ENCODE measurements around the gene HADH.
"Not testable (repeated sequence)": the region's sequence is repeated elsewhere in the genome, so short reads cannot be mapped to it uniquely, and the experiment has no call there.

HADH gene

DNA sequence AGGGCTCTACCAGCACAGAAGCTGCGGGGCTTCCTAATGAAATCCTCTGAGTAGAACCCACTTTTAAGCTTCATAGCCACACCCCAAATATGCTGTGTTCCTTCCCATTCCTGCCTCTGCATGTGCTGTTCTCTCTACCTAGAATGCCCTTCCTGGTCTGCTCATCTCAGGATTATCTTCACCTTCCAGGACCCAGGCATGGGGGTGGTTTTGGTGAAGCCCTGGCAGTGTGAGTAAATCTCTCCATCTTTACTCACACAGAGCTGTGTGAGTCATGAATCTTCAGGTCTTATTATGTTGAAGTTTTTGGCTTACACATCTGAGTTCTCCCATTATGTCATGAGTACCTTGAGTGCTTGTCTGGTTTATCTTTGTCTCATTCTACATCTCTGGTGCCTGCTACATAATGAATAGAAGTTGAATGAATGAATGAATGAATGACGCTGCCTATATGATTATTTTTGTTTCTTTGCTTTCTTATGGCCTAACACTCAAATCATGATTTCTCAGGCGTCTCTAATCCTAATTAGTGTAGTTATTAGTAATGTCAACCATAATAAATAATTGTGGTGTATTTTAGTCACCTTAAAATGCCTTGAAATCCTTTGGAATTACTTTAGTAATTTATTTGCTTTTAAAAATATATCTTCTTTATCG is 41.9 kb downstream of the HADH start:
- no peak for DNase-seq

DNA sequence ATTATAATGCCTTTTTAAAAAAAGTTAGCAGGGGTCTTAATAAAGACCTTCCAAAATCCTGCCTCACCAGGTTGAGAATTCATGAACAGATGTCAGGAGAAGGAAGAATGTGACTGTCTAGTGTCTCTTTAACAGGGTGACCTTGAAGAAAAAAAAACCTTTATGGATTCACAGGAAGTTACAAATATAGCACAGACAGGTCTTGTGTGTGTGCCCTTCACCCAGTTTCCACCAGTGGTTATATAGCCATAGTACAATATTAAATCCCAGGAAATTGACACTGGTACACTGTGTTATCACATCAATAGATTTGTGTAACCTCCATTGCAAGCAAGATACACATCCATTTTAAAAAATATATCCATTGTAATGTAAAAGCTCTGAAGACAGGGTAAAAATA is 43.7 kb downstream of the HADH start:
- no peak for DNase-seq

DNA sequence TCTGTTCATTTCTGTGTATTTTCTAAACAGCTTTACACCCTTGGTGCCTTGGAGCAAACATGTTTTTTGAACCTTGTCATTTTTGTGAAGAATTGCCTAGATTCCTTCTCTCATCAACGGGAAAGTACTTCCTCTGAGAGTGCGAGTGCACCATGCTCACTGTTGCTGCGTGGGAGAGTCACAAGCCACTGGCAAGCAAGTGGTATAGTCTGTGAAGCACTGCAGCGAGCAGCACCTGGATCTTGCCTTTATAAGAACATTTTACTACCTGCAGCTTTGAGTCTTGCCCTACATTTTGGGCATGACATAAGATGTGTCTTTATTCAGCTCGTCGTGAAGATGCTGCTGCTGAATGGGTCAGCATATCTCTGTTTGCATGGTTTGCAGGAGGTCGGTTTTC is 44.9 kb downstream of the HADH start:
- DNase-seq, result no peak

DNA sequence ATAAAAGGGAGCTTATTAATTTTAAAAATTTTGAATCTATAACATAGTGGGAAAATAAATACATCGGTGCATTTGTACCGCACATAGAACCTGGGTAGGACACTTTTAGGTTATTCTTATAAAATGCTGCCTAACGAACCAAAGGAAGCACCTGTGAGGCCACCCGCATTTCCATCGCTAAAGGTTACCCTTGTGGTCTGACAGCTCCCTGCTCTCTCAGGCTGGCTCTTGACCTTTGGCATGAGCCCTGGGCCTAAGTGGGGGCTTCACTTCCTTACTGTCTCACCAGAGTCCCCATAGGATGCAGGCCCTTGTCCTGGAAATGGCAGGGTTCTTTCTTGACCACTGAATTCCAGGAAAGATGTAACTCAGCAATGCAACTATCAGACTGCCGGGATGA is 46.0 kb downstream of the HADH start:
- DNase-seq, result no peak

DNA sequence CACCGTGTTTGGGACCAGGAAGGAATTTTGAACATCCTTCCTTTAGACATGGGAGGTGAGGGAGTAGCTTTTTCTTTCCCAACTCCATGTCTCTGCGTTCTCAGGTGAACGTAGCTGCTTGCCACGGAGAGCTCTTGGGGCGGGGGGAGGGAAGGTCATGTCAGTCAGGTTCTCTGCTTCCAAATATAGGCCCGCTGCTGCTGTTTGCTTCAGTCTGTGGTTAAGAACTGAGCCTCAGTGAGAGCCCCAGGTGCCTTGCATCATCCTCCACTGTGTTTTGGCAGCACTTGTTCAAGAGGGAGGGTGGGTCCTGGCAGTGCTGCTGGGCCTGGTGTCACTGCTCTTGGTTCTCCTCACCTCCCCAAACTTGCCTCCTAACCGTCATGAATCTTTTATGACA is 46.5 kb downstream of the HADH start:
- DNase-seq, result no peak

DNA sequence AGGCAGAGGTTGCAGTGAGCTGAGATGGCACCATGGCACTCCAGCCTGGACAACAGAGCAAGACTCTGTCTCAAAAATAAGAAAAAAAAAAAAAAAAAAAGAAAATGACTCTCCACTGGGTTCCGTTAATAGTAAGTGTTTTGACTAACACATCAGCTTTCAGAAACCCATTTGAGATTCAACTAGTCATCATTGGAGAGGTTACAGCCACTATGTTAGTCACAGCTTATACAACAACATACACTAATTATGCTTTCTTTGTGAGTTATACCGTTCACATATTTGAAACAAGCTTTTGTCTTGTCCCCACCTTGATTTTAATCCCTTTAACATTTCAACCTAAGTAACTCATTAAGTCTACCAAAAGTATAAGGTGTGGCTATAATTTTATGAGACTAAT is 48.2 kb downstream of the HADH start:
- DNase-seq, result no peak

DNA sequence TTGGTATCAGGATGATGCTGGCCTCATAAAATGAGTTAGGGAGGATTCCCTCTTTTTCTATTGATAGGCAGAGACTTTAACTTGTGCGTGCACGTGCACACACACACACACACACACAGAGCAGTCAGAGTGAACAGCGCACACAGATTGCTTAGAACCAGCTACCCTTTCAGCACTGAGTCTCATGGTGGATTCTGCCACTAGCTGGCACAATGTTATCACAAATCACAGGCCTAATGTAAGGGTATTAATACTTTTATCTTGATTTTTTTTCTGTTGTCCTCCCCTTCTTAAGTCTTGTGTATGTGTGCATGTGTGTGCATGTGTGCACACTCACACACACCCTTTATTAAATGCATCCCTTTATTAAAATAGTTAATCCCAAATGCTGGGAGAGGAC is 53.2 kb downstream of the HADH start:
- no peak for DNase-seq

DNA sequence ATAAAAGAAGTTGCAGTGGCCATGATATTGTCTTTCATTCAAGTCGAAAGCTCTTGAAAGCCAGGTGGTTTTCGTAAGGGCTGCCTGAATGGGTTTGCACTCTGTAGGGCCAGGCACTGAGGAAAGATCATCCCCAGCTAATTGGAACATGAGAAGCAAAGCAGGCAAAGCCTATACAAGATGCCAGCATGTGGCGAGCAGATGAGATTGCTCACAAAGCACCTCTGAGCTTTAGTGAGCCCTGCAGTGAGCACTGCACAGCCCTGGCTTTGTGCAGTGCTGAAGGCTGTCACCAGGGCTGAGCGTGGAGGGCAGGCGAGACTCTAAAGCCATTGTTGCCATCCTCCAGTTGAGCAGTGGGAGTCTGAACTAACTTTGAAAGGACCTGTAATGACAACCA is 53.8 kb downstream of the HADH start:
- no peak for DNase-seq

DNA sequence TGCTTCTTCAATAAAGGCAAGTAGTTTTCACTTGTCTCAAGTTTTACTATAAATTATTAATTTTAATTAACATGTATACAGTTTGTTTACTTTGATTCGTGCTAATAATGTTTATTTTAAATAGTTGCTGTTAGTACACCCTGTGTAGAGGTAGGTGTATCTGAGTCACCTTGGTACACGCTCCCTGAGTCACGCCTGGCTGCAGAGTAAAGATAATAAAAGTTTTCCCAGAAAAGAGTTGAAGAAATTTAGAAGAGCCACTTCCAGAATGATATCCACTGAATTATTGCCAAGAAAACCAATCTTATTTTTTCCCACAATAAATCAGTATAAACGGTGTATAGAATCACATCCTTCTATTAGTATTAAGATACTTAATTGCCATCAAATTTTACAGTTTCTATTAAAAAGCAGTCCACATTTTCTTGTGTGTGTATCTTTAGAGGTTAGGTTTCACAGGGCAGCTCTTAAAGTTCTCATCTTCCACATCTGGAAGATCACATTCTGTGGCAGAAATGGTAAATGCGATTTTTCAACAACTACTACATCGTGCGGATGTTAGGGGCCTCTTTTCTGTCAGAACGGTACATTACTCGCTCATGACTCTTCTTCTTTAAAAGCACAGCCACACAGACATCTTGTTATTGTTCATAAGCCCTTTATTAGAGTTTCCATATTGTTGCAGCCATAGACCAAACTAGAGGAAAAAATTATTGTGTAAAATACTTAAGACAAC is 55.4 kb downstream of the HADH start:
- DNase-seq, result no peak

DNA sequence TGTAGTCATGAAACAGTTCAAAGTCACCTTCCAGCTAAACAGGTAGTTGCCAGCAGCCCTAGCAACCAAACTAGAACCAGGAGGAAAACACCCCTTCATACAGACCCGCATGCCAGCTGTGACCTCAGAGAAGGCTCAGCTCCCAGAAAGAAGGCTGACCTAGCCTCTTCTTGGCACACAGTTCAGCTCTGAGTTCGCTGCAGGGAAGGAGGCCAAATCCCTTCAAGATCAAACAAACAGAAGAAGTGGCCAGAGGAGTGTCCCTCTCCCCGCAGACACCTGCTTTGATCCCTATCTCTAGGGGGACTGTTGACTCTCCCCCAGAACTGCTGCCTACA is 56.0 kb downstream of the HADH start:
- DNase-seq, result no peak

DNA sequence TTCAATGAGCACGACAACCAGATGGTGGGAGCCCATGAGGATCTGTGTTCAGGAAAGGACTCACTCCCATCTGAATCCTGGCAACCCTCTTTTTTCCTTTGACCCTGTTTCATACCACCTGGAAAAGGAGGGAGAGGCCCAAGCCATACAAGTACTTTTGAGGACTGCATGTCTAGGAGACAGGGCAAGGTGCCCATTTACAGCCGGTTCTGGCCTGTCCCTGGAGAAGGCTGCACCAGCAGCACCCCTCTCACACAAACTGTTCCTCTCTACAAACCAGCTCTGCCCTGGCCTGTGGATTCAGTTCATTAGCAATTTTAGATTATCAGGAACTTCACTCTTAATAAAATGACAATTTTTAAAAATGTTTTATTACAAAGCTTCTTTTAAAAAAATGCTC is 57.5 kb downstream of the HADH start:
- DNase-seq, result no peak

DNA sequence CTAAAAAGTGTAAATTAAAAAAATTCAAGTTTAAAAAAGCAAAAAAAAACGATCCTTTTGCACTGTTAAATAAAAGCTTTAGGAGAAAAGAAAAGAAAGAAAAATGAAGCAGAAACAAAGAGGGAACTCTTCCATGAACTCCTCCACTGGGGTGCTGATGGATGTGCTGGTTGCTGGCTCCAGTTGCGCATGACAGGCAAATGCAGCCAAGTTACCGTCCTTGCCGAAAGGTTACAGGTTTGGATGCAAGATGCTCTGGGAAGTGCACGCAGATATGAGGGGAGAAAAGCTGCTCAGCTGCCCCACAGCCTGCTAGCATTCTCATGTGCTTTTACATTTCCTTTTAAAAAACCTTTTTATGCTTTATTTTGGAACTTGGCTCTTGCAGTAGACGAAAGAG is 58.5 kb downstream of the HADH start:
- no peak for DNase-seq

DNA sequence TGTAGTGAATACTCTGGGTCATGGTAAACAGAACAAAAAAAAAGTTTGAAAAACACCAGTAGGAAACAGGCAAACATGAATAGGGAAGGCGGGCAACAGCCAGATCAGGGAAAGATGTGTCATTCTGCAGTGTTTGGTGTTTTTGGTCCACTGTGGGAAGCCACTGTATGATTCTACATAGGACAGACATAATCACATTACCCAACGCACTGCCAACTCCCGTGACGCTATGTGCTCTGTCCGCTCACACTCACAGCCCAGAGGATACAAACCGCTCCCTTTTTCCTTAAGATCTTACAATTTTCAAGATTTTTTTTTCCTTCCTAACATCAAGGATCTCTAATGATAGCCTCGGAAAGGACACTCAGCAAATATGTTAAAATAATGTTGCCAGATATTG is 59.3 kb downstream of the HADH start:
- DNase-seq, result no peak

DNA sequence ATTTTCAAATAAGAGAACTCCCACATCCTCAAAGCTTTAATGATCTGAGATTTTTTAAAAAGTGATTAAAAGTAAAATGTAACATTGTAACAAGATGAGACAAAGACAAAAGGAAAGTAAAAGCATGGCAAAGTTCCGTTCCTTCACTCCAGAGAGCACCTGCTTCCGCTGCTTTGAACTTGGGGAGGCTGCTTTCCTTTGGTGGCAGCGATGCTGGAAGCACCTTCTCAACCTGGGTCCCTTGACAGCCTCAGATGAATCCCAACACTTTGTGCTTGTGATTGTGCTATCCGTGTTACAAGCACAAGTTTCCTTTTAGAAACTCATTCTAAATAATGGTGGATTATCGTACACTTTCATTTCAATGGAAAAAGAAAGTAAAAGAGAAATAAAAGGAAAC is 59.7 kb downstream of the HADH start:
- no peak for DNase-seq

DNA sequence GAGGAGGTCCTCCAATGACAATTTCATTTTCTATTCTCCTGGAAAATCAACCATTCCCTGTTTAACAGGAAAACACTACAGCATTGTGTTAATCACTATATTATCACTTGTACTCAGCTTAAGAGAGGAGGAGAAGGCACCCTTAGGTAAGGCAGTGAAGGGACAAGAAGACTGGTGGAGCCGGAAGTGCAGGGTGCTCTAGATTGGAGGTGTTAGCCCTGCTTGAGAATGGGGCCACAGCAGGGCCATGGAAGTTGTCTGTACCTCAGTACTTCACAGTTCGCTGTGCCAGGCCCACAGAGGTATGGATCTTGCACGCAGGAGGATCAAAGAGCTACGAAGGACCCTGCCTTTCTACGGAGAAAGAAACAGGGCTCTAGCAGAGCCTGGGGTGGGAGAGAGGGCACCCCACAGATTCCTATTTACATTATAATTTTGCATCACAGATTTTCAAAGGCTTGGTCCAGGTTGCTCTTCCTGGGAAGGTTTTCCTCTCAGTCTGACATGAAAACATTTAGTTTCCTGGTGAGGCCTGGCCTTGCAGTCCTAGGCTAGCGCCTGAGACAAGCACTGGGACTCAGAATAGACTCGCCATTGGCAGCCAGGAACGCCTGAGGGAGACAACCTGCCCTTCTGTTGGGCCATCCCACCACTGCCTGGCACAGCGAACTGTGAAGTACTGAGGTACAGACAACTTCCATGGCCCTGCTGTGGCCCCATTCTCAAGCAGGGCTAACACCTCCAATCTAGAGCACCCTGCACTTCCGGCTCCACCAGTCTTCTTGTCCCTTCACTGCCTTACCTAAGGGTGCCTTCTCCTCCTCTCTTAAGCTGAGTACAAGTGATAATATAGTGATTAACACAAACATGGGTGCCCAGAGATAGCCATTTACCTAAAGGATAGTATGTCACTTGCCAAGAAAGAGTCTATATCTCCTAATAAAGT is 60.8 kb downstream of the HADH start:
- DNase-seq, result not testable (repeated sequence)

DNA sequence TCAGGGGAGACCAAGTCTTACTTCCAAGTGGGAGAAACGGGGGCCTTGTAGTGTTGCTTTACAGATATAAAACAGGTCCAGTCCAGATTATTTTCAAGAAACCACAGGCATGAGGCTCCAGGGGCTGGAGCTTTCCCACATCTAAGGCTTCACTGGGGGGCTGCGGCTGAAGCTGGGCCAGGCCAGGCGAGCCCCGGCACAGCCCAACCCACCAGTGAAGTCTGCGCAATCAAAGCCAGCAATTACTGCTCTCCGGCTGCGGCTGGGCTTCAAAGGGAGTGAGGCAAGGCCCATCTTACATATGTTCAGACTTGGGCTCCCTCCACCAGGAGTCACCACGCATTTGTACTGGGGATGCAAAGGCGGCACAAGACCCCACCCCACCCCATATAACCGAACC is 61.7 kb downstream of the HADH start:
- no peak for DNase-seq

DNA sequence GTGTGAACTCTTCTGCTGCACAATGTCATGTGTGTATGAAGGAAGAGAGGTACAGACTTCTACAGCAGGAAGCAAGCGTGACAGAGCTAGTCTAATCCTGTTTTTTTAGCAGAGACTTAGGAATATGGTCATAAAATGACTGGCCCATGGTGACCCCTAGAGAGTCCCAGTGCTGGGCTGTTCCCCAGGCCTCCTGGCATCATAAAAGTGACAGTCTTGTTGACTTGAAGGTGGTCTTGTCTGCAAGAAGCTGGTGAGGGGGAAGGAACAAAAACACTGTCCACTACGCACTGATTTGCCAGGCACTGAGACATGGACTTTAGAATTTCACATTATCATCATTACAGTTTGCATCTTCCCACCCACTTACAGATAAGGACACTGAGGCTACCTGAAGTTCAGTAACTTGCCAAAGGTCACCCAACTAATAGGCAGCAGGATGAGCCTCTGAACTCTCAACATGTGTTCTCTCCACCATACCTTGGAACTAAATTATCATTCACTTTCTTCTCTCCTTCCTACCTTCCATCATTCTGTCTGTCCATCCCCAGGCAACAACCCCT is 63.0 kb downstream of the HADH start:
- no peak for DNase-seq

DNA sequence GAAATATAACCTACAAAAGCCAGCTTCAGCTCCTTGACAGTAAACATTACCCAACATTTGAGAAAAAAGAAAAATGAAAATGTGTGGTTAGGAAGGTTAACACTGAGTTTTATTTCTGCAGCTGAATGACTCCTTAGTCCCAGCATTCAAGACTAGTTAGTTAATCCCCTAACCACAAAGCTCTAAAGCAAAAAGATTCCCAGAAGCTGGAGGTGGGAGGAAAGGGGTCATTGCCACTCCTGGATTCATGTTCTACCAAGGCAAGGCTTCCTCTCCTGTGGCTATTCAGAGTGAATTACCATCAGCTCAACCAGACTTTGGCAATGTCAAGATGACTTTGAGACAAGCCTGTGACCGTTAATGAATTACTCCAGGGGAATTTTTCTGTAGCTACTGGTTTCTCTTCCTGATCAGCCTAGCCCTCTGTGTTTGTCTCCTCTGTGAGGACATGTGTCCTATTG is 63.6 kb downstream of the HADH start:
- no peak for DNase-seq

DNA sequence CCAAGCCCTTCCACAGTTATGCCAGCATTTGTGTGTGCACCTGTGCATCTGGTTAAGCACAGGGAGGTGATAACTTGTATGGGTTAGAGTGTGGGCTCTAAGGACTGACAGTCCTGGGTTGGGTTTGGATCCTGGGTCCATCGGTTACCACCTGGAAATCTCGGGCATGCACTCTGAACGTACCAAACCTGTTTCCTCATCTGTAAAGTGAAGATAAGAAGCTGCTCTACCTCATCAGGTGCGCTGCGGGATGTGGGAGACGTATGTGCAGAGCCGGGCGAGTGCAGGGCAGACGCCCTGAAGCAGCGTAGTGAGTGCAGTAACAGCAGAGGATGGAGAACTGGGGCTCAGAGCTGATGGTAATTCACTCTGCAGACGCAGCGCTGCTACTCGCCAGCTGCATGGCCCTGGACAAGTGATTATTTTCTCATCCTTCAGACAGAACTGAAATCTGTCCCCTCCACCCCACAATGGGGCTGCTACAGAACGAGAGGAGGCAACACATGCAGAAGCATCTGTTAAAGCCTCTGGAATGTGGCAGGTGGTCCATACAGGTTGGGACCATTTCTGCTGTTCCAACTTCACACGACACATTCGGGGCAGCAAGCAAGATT is 64.4 kb downstream of the HADH start:
- DNase-seq, result no peak

DNA sequence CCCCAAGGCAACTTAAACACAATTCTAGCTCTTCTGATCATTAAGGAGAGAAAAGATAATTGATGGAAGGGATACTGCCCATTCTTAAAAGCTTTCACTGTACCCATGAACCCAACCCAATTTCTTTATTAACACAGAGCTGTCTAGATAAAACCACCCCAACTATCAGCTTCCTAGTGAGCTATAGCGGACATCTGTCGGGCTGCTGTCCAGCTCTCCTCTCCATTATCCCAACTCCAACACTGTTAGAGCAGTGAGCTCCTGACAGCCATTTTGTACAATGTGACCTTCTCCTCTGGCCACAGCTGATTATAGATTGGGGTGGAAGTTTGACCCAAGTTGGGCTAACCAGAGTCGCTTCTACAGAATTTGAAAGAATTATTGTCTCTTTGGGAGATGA is 66.1 kb downstream of the HADH start:
- DNase-seq, result no peak

DNA sequence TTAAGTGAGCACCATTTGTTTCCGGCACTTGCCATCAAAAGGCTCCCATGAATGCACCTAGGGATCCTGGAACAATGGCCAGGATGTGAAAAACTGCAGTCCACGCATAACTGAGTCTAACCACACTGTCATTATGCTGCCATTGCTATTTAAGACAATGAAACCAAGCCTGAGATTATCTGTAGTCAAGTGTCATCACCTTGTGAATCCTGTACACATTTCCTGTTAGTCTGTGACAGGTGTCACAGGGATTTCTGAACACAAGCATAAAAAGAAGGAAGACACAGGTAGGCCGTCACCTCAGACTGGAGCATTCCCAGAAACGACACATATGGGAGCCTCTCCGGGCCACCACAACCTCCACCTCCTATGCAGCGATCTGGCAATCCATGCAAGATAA is 66.7 kb downstream of the HADH start:
- no peak for DNase-seq

DNA sequence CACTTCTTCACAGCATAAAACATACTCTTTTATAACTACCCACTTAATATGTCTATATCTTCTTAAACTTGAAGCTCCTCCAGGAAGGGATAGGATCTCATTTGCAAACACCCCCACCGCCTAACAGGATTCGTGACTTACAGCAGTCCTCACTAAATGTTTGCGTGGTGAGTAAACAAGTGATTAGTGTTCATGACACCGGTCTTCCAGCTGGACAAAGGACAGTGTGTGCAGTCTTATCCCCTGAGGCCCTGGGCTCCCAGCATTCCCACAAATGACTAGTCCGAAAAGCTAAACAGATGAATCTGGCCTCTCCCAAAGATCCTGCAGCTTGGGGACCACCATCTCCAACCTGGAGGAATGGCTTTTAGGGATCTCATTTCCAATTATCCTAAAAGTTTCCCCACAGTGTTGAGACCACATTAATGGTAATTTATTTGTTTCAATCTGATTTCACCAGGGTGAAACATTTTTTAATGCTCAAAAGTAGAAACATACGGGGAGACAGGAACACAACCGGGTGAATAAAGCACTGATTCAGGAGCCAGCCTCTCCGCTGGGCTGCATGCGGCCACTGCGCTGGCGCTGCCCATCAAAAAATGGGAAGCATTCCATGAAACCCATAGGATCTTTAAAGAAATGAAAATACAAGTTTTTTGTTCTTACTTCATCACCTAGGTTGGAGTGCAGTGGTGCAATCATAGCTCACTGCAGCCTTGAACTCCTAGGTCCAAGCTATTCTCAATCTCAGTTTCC is 69.2 kb downstream of the HADH start:
- DNase-seq, result peak; percentile 52
